Chondrocyte (in vitro differentiated cells): ENCODE data around the gene CBL. TPM values are rescaled to one million over a fixed set of nuclear protein-coding genes. Genes with fewer than 3 reads are reported as not detected.

Experiments used
- DNase-seq: peaks from one replicate; pipeline ENCODE4 v3.0.0; 2021; ENCODE audit warnings: mixed read lengths, low spot score
- H3K27ac Mint-ChIP-seq: one replicate; pipeline ENCODE4 v1.8.0; 2021; ENCODE audit warnings: mild to moderate bottlenecking, moderate library complexity, mixed read lengths; ENCODE audit not compliant: unreplicated experiment
- H3K27me3 Mint-ChIP-seq: 2 replicates; pipeline ENCODE4 v1.8.0; 2021; ENCODE audit warnings: low read depth, mixed read lengths
- H3K36me3 Mint-ChIP-seq: 2 replicates; pipeline ENCODE4 v1.8.0; 2021; ENCODE audit warnings: low read depth, mixed read lengths
- H3K4me1 Mint-ChIP-seq: 2 replicates; pipeline ENCODE4 v1.8.0; 2021; ENCODE audit warnings: low read depth, mild to moderate bottlenecking, mixed read lengths
- H3K4me3 Mint-ChIP-seq: one replicate; pipeline ENCODE4 v1.8.0; 2021; ENCODE audit warnings: mild to moderate bottlenecking, moderate library complexity, mixed read lengths; ENCODE audit not compliant: unreplicated experiment
- H3K9me3 Mint-ChIP-seq: 2 replicates; pipeline ENCODE4 v1.8.0; 2021; ENCODE audit warnings: low read depth, mixed read lengths
- CTCF ChIP-seq: fragments of 200-600 bp; sonication (generic); IDR thresholded peaks from 2 replicates; pipeline ENCODE4 v1.5.0; 2021; ENCODE audit warnings: antibody characterized with exemption, mild to moderate bottlenecking, moderate library complexity
- microRNA-seq: library from miRNA; unstranded; fragments of <30 nt; microRNA quantifications from one replicate; pipeline ENCODE4 v1.2.0, GENCODE V29; 2020; ENCODE audit warnings: borderline number of aligned reads
- total RNA-seq: library from RNA; stranded (reverse); gene quantifications from 3 replicates; pipeline ENCODE4 v1.2.1, GENCODE V29; 2021

CBL gene
- total RNA-seq, 1 donor from 2014 or later: 25.8 TPM

- TF ChIP-seq CTCF: no peak
- no peak for DNase-seq
- Mint-ChIP-seq H3K27me3 (peaks cover 5% of the 10 kb centered on the region), H3K9me3 (no peaks in the 10 kb centered on the region), H3K4me3 (peak overlapping the region; percentile 45), H3K4me1 (peaks cover 27% of the 10 kb centered on the region), H3K27ac (no peak overlapping the region), H3K36me3 (peaks cover 8% of the 10 kb centered on the region)
Measured at GRCh38 chr11:119357074-119357473, 150.9 kb downstream of the CBL start.

Small RNA genes within 50 kb of the gene (microRNA-seq; reads per million reads assigned to microRNA genes)
- not detected for gene MIR6756

Other genes with a start within 250 kb of the CBL start
- gene FOXR1, start 234.6 kb upstream of the CBL start, total RNA-seq: not detected in 3 replicates
- gene CENATAC, start 208.2 kb upstream of the CBL start, total RNA-seq: 16.6 to 30.0 TPM (median 16.7 TPM) in 3 replicates
- 600 to 777 TPM (median 609 TPM) in 3 replicates for gene RPS25, start 188.0 kb upstream of the CBL start, total RNA-seq
- gene TRAPPC4, start 187.6 kb upstream of the CBL start, total RNA-seq: 73.0 to 78.8 TPM (median 75.0 TPM) in 3 replicates
- gene SLC37A4, start 175.5 kb upstream of the CBL start, total RNA-seq: 13.6 to 15.6 TPM (median 13.9 TPM) in 3 replicates
- 213 to 227 TPM (median 214 TPM) in 3 replicates for gene HYOU1, start 149.1 kb upstream of the CBL start, total RNA-seq
- gene VPS11, start 138.5 kb upstream of the CBL start, total RNA-seq: 28.0 to 30.3 TPM (median 30.1 TPM) in 3 replicates
- 16.1 to 21.3 TPM (median 16.7 TPM) in 3 replicates for gene HMBS, start 121.5 kb upstream of the CBL start, total RNA-seq
- 37.0 to 58.2 TPM (median 41.2 TPM) in 3 replicates for gene DPAGT1, start 104.5 kb upstream of the CBL start, total RNA-seq
- 11.8 to 13.2 TPM (median 12.1 TPM) in 3 replicates for gene C2CD2L, start 99.0 kb upstream of the CBL start, total RNA-seq
- 16.9 to 22.9 TPM (median 21.9 TPM) in 3 replicates for gene HINFP, start 84.8 kb upstream of the CBL start, total RNA-seq
- gene ABCG4, start 57.3 kb upstream of the CBL start, total RNA-seq: 0.80 to 2.5 TPM (median 2.0 TPM) in 3 replicates
- 13.0 to 20.1 TPM (median 19.2 TPM) in 3 replicates for gene NLRX1, start 37.6 kb upstream of the CBL start, total RNA-seq
- gene NHERF4, start 20.9 kb upstream of the CBL start, total RNA-seq: not detected in 3 replicates
- gene MCAM, start 110.8 kb downstream of the CBL start, total RNA-seq: 170 to 527 TPM (median 509 TPM) in 3 replicates
- 22.8 to 26.0 TPM (median 24.3 TPM) in 3 replicates for gene RNF26, start 128.2 kb downstream of the CBL start, total RNA-seq
- gene C1QTNF5, start 134.5 kb downstream of the CBL start, total RNA-seq: 16.2 to 67.2 TPM (median 67.1 TPM) in 3 replicates
- not detected in 3 replicates for gene MFRP, start 140.4 kb downstream of the CBL start, total RNA-seq
- 2.1 to 4.1 TPM (median 3.6 TPM) in 3 replicates for gene USP2, start 175.4 kb downstream of the CBL start, total RNA-seq
- 198 to 219 TPM (median 215 TPM) in 3 replicates for gene THY1, start 216.8 kb downstream of the CBL start, total RNA-seq